ENCODE data around the gene CRB2. TPM values are rescaled to one million over a fixed set of nuclear protein-coding genes. Genes with fewer than 3 reads are reported as not detected.

CRB2 gene
- total RNA-seq, 1 donor from 2014 or later: not detected

DNA sequence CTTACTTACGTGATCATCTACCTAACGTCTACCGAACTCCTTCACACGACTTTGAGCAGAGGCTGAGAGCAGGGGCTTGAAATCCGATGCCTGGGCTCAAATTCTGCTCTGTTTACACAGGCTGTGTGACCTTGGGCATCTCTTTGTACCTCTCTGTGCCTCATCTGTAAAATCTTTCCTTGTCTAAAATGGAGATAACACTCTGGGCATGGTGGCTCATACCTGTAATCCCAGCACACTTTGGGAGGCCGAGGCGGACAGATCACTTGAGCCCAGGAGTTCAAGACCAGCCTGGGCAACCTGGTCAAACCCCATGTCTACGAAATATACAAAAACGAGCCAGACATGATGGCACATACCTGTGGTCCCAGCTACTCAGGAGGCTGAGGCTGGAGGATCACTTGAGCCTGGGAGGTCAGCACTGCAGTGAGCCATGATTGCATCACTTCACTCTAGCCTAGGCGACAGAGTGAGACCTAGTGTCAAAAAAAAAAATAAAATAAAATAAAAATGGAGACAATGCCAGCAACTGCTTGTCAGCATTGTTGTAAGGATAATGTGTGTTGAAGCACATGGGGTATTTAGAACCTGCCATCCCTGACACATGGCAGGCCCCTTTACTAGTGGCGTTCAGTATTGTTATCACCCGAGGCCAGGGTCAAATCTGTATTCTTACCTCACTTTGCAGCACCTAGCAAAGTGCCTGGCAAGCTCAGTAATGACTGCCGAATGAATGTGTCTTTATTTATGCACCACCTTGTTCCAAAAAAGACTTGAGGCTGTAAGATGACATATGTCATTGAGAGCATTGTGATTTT lies 32.6 kb upstream of the CRB2 start:
- peaks cover 43% of the 10 kb centered on the region for H3K4me1 ChIP-seq
- ATAC-seq: no peak
- DNase-seq: no peak
- no peaks in the 10 kb centered on the region for H3K9me3 ChIP-seq
- H3K4me3 ChIP-seq: no peak overlapping the region
- intact Hi-C loops (cut with DNase I): no loop called here
- H3K27ac ChIP-seq: no peak overlapping the region
- no peaks in the 10 kb centered on the region for H3K36me3 ChIP-seq
- TF ChIP-seq, protein P1, sequence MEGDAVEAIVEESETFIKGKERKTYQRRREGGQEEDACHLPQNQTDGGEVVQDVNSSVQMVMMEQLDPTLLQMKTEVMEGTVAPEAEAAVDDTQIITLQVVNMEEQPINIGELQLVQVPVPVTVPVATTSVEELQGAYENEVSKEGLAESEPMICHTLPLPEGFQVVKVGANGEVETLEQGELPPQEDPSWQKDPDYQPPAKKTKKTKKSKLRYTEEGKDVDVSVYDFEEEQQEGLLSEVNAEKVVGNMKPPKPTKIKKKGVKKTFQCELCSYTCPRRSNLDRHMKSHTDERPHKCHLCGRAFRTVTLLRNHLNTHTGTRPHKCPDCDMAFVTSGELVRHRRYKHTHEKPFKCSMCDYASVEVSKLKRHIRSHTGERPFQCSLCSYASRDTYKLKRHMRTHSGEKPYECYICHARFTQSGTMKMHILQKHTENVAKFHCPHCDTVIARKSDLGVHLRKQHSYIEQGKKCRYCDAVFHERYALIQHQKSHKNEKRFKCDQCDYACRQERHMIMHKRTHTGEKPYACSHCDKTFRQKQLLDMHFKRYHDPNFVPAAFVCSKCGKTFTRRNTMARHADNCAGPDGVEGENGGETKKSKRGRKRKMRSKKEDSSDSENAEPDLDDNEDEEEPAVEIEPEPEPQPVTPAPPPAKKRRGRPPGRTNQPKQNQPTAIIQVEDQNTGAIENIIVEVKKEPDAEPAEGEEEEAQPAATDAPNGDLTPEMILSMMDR (IDR thresholded peaks at IDR 0.05): no peak
- H3K27me3 ChIP-seq (ENCODE audit: low read depth): no peaks in the 10 kb centered on the region

DNA sequence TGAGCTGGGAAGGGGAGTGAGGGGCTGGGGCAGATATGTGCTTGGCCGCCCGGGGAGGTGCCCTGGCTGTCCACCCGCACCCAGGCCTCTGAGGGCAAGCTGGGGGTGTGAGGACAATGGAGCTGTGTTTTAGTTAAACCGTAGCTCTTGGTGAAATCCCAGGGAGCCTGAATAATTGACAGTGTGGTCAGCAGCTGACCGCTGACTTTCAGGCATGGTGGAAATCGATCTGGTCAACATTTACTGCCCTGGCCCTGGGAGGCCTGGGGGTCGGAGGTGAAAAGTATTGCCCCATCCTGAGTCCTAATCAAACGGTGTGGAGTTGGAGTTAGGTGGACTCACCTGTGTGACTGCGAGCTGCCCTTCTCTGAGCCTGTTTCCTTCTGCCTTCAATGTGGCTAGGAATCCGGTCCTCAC lies 31.2 kb upstream of the CRB2 start:
- Histone ChIP-seq H3K4me3 (no peak overlapping the region), H3K9me3 (no peaks in the 10 kb centered on the region), H3K27ac (no peak overlapping the region), H3K27me3 (ENCODE audit: low read depth) (no peaks in the 10 kb centered on the region), H3K36me3 (no peaks in the 10 kb centered on the region), H3K4me1 (peaks cover 38% of the 10 kb centered on the region)
- ATAC-seq (no peak), DNase-seq (no peak)
- TF ChIP-seq, protein P1 (IDR thresholded peaks at IDR 0.05): no peak
- intact Hi-C loops (cut with DNase I): no loop called here

DNA sequence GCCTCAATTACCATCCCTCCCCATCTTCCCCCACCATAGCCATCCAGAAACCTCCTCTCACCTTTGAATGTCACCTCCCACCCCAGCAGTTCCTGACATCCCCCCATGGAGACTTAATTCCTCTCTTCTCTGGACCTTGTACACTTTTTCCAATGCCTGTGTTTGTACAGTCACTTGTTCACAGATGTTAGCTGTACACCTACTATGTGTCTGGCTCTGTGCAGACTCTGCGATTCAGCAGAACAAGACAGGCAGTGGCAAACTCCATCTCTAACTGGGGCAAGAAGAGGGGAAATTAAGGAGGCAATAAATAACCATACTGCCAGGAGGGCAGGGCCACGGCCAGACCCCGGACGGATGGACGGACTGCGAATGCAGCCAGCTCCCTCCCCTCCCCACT lies 29.8 kb upstream of the CRB2 start:
- peaks cover 37% of the 10 kb centered on the region for H3K4me1 ChIP-seq
- TF ChIP-seq, protein P1 (IDR thresholded peaks at IDR 0.05): no peak
- no peaks in the 10 kb centered on the region for H3K9me3 ChIP-seq
- H3K27ac ChIP-seq: no peak overlapping the region
- no peaks in the 10 kb centered on the region for H3K36me3 ChIP-seq
- DNase-seq (no peak), ATAC-seq (no peak)
- no peaks in the 10 kb centered on the region for H3K27me3 ChIP-seq (ENCODE audit: low read depth)
- intact Hi-C loops (cut with DNase I): no loop called here
- peak overlapping the region; percentile 16 for H3K4me3 ChIP-seq

DNA sequence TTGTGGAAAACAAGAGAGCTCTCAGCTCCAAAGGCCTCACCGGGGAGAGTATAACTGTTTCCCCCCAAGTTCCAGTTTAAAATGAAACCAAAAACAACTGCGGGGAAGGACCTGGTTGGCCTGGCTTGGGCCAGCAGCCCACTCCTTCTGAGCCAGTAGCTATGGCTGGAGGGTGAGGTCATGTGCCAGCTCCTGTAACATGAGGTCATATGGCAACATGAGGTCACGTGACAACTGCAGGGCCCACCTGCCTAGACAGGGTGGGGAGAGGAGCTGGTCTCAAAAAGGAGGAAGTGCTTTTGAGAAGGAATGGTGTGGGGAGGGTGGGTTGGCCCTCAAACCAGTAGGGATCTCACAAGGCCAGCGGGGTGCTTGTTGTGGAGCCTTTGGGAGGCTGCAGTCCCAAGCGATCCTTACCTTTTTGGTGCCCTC lies 29.3 kb upstream of the CRB2 start:
- Histone ChIP-seq H3K27ac (no peak overlapping the region), H3K4me1 (peaks cover 35% of the 10 kb centered on the region), H3K4me3 (peak overlapping the region; percentile 16), H3K36me3 (no peaks in the 10 kb centered on the region), H3K27me3 (ENCODE audit: low read depth) (no peaks in the 10 kb centered on the region), H3K9me3 (no peaks in the 10 kb centered on the region)
- TF ChIP-seq, protein P1 (IDR thresholded peaks at IDR 0.05): no peak
- intact Hi-C loops (cut with DNase I): no loop called here
- ATAC-seq (peak; percentile 48 to 55), DNase-seq (peak; percentile 61)

DNA sequence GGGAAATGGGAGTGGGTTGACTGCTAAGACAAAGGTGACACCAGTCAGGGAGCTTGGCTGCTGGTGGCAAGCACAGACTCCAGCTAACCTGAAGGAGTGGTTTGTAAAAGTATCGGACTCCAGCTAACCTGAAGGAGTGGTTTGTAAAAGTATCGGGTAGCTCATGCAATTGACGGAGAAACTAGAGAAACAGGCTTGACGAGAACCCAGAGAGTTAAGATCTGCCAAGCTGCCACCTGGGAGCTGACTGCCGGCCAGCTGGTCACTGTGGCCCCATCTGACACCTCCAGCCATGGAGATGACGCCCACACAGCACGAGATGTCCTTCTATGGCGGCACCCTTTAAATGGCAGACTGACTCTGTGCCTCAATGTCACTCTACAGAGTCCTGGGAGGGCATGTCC lies 28.3 kb upstream of the CRB2 start:
- Histone ChIP-seq H3K4me1 (peaks cover 25% of the 10 kb centered on the region), H3K9me3 (no peaks in the 10 kb centered on the region), H3K4me3 (no peak overlapping the region), H3K27ac (peak overlapping the region; percentile 66), H3K36me3 (no peaks in the 10 kb centered on the region), H3K27me3 (ENCODE audit: low read depth) (no peaks in the 10 kb centered on the region)
- DNase-seq (peak; percentile 79), ATAC-seq (peak; percentile 82 to 91)
- intact Hi-C loops (cut with DNase I): no loop called here
- TF ChIP-seq, protein P1 (IDR thresholded peaks at IDR 0.05): no peak

Data from lower lobe of right lung (tissue), 2 donors.